HepG2 (cell line): ENCODE results near the gene METAP1D. TPM values are rescaled to one million over a fixed set of nuclear protein-coding genes. Genes with fewer than 3 reads are reported as not detected.
A peak's percentile ranks its signal among the peaks of the same experiment; 100 is the strongest.

ENCODE experiments used
- CBX2 ChIP-seq, 2 experiments: fragments of 200-600 bp in 1 of 2; sonication (generic); formaldehyde crosslinking in 1 of 2; IDR thresholded peaks; 2 replicates each; pipeline versions ENCODE4 v1.7.0 to v1.8.1; 2018 to 2022; ENCODE audit warnings: low read depth in 2 of 2, low read length in 1 of 2, mild to moderate bottlenecking in 1 of 2, missing genetic modification reagents in 1 of 2
- EED ChIP-seq: sonication (generic); formaldehyde crosslinking; IDR thresholded peaks from 2 replicates; pipeline ENCODE4 v1.5.0; 2020; ENCODE audit warnings: mild to moderate bottlenecking, missing genetic modification reagents
- EP300 ChIP-seq, 3 experiments: sonication (generic) in 1 of 3; formaldehyde crosslinking in 1 of 3; IDR thresholded peaks; 2 replicates each; pipeline versions ENCODE4 v1.5.1 to v1.6.1; 2011 to 2020; ENCODE audit warnings: low read depth in 2 of 3, low read length in 2 of 3, borderline replicate concordance in 1 of 3, improper control_type of control experiment in 1 of 3, mild to moderate bottlenecking in 1 of 3, missing genetic modification reagents in 1 of 3, moderate library complexity in 1 of 3
- KDM2A ChIP-seq: sonication (generic); formaldehyde crosslinking; IDR thresholded peaks from 2 replicates; pipeline ENCODE4 v1.4.0; 2020; ENCODE audit warnings: low read depth, missing genetic modification reagents, borderline replicate concordance
- MBD4 ChIP-seq: IDR thresholded peaks from 2 replicates; pipeline ENCODE4 v1.6.1; 2012; ENCODE audit warnings: low read length, inconsistent platforms, borderline replicate concordance
- MXD3 ChIP-seq: IDR thresholded peaks from 2 replicates; pipeline ENCODE4 v1.6.1; 2016; ENCODE audit warnings: mild to moderate bottlenecking, missing biosample characterization, missing genetic modification reagents
- NFIC ChIP-seq: IDR thresholded peaks from 2 replicates; pipeline ENCODE4 v1.6.1; 2012; ENCODE audit warnings: mild to moderate bottlenecking, low read length, inconsistent platforms
- SPEN ChIP-seq: sonication (generic); formaldehyde crosslinking; IDR thresholded peaks from 2 replicates; pipeline ENCODE4 v1.5.1; 2020; ENCODE audit warnings: low read depth, mild to moderate bottlenecking, missing genetic modification reagents
- ZBTB33 ChIP-seq: sonication (generic); formaldehyde crosslinking; IDR thresholded peaks from 2 replicates; pipeline ENCODE4 v1.4.0; 2020; ENCODE audit warnings: missing genetic modification reagents
- ZFAT ChIP-seq: sonication (generic); formaldehyde crosslinking; conservative IDR thresholded peaks from 2 replicates; pipeline ENCODE4 v1.8.1; 2023; ENCODE audit warnings: missing genetic modification reagents, inconsistent platforms
- ZFY ChIP-seq: sonication (generic); formaldehyde crosslinking; IDR thresholded peaks from 2 replicates; pipeline ENCODE4 v1.4.0; 2020; ENCODE audit warnings: missing genetic modification reagents
- ZFYVE20 ChIP-seq: sonication (generic); formaldehyde crosslinking; IDR thresholded peaks from 2 replicates; pipeline ENCODE4 v1.8.0; 2023; ENCODE audit warnings: low read depth, mild to moderate bottlenecking, moderate library complexity, missing genetic modification reagents, borderline replicate concordance
- ZGPAT ChIP-seq: IDR thresholded peaks from 2 replicates; pipeline ENCODE4 v1.6.1; 2016; ENCODE audit warnings: mild to moderate bottlenecking
- ZNF281 ChIP-seq: sonication (generic); formaldehyde crosslinking; IDR thresholded peaks from 2 replicates; pipeline ENCODE4 v1.4.0; 2020; ENCODE audit warnings: missing genetic modification reagents, borderline replicate concordance
- ZNF670 ChIP-seq: sonication (generic); formaldehyde crosslinking; IDR thresholded peaks from 2 replicates; pipeline ENCODE4 v1.8.0; 2022; ENCODE audit warnings: mild to moderate bottlenecking, missing genetic modification reagents, borderline replicate concordance
- ZNF747 ChIP-seq: sonication (generic); formaldehyde crosslinking; IDR thresholded peaks from 2 replicates; pipeline ENCODE4 v1.8.1; 2023; ENCODE audit warnings: missing genetic modification reagents, mild to moderate bottlenecking, borderline replicate concordance
- ZNF777 ChIP-seq: sonication (generic); formaldehyde crosslinking; IDR thresholded peaks from 2 replicates; pipeline ENCODE4 v1.4.0; 2020; ENCODE audit warnings: missing genetic modification reagents
- polyA plus RNA-seq, 8 experiments: library from polyadenylated mRNA; depleted of rRNA in 3 of 8; stranded (reverse) in 7 of 8; unstranded in 1 of 8; fragments of >200 nt; fragmentation: Illumina TruSeq in 4 of 8; extraction: Trizol in 4 of 8; gene quantifications; 2 replicates each; pipeline versions ENCODE4 v1.2.1 to v1.2.3, GENCODE V29; 2011 to 2016; ENCODE audit warnings: low read depth in 4 of 8, missing spikeins in 1 of 8, mixed read lengths in 1 of 8; ENCODE audit not compliant: insufficient read depth in 1 of 8
- total RNA-seq, 5 experiments: library from RNA; depleted of rRNA; stranded (reverse); fragments of >200 nt; fragmentation: Illumina TruSeq; extraction: Trizol; gene quantifications; 2 replicates each; pipeline ENCODE4 v1.2.3, GENCODE V29; 2016; ENCODE audit warnings: low read depth in 1 of 5

METAP1D gene
- total and polyA plus RNA-seq, 2 of the 13 experiments (the other 11 are each of a cell fraction or from before 2014, with no cell fraction given), result 14.7 to 21.6 TPM

- TF ChIP-seq NFIC (no peak), ZNF747 (CRISPR knock-in tag) (0 out of 2 replicates have a peak, but pooled peaks have one; percentile 11), ZBTB33 (CRISPR knock-in tag) (peak; percentile 8; the same call in 1 of the 2 replicates), ZNF777 (CRISPR knock-in tag) (peak; percentile 94), KDM2A (CRISPR knock-in tag) (peak; percentile 74; the same call in 1 of the 2 replicates), EP300 (IDR thresholded peaks at IDR 0.05; ENCODE audit: low read depth in 2 of 2, low read length in 2 of 2) (no peak), EP300 (CRISPR knock-in tag; IDR thresholded peaks at IDR 0.05; ENCODE audit: borderline replicate concordance) (no peak), EED (CRISPR knock-in tag) (0 out of 2 replicates have a peak, but pooled peaks have one; percentile 69), ZFY (CRISPR knock-in tag) (0 out of 2 replicates have a peak, but pooled peaks have one; percentile 32), ZGPAT (CRISPR knock-in tag) (0 out of 2 replicates have a peak, but pooled peaks have one; percentile 19), ZNF281 (CRISPR knock-in tag) (0 out of 2 replicates have a peak, but pooled peaks have one; percentile 13), SPEN (CRISPR knock-in tag) (0 out of 2 replicates have a peak, but pooled peaks have one; percentile 25), MXD3 (peak; percentile 46; the same call in 1 of the 2 replicates), MBD4 (no peak), ZFYVE20 (CRISPR knock-in tag) (no peak), ZNF670 (CRISPR knock-in tag) (no peak), CBX2 (IDR thresholded peaks at IDR 0.05; ENCODE audit: low read depth, low read length) (no peak), CBX2 (CRISPR knock-in tag; IDR thresholded peaks at IDR 0.05; ENCODE audit: low read depth) (peak; percentile 86), ZFAT (CRISPR knock-in tag) (no peak)
Observed at GRCh38 chr2:172082944-172083627, 83.3 kb downstream of the METAP1D start (continued).
